ENCODE measurements around the gene USP35. TPM values are rescaled to one million over a fixed set of nuclear protein-coding genes. Genes with fewer than 3 reads are reported as not detected.

The USP35 gene
- total RNA-seq, 1 donor from 2014 or later: 6.8 TPM

DNA sequence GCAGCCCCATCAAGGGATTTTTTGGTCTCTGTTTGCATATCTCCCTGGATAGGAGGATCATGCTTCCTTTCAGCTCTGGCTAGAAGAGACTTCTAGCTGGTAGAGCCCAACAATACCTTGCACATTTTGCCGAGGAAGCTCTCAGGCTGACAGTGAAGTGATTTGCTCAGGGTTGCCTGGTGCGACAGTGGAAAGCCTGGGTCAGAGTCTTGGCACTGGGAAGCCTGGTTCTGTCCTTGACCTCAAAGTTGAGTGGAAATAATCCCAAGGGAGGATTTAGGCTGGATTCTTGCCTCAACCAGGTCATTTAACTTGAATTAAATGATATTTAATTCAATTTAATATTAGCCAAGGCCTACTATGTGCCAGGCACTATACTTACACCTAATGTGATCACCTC, 24.9 kb upstream of the USP35 start:
- intact Hi-C loops (cut with DNase I): no loop called here
- Histone ChIP-seq H3K4me3 (no peak overlapping the region), H3K27me3 (ENCODE audit: low read depth) (no peaks in the 10 kb centered on the region), H3K9me3 (no peaks in the 10 kb centered on the region), H3K36me3 (no peaks in the 10 kb centered on the region), H3K4me1 (peaks cover 6% of the 10 kb centered on the region), H3K27ac (no peak overlapping the region)
- no peak for ATAC-seq
- no peak for DNase-seq
- TF ChIP-seq, protein P1, sequence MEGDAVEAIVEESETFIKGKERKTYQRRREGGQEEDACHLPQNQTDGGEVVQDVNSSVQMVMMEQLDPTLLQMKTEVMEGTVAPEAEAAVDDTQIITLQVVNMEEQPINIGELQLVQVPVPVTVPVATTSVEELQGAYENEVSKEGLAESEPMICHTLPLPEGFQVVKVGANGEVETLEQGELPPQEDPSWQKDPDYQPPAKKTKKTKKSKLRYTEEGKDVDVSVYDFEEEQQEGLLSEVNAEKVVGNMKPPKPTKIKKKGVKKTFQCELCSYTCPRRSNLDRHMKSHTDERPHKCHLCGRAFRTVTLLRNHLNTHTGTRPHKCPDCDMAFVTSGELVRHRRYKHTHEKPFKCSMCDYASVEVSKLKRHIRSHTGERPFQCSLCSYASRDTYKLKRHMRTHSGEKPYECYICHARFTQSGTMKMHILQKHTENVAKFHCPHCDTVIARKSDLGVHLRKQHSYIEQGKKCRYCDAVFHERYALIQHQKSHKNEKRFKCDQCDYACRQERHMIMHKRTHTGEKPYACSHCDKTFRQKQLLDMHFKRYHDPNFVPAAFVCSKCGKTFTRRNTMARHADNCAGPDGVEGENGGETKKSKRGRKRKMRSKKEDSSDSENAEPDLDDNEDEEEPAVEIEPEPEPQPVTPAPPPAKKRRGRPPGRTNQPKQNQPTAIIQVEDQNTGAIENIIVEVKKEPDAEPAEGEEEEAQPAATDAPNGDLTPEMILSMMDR (IDR thresholded peaks at IDR 0.05): no peak

DNA sequence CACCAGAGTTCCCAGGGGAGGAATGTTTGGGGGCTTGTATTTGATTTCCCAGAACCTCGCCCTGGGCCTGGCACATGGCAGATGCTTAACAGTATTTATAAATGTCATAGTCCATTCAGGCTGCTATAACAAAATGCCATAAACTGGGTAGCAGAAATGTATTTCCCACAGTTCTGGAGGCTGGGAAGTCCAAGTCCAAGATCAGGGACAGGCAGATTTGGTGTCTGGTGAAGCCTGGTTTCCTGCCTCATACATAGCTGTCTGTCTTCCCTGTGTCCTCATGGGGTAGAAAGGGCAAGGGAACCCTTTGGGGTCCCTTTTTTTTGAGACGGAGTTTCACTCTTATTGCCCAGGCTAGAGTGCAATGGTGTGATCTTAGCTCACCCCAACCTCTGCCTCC, 24.2 kb upstream of the USP35 start:
- ATAC-seq: no peak
- Histone ChIP-seq H3K9me3 (no peaks in the 10 kb centered on the region), H3K4me3 (no peak overlapping the region), H3K36me3 (no peaks in the 10 kb centered on the region), H3K27ac (no peak overlapping the region), H3K4me1 (peaks cover 7% of the 10 kb centered on the region), H3K27me3 (ENCODE audit: low read depth) (no peaks in the 10 kb centered on the region)
- intact Hi-C loops (cut with DNase I): no loop called here
- DNase-seq: no peak
- TF ChIP-seq, protein P1 (IDR thresholded peaks at IDR 0.05): no peak

DNA sequence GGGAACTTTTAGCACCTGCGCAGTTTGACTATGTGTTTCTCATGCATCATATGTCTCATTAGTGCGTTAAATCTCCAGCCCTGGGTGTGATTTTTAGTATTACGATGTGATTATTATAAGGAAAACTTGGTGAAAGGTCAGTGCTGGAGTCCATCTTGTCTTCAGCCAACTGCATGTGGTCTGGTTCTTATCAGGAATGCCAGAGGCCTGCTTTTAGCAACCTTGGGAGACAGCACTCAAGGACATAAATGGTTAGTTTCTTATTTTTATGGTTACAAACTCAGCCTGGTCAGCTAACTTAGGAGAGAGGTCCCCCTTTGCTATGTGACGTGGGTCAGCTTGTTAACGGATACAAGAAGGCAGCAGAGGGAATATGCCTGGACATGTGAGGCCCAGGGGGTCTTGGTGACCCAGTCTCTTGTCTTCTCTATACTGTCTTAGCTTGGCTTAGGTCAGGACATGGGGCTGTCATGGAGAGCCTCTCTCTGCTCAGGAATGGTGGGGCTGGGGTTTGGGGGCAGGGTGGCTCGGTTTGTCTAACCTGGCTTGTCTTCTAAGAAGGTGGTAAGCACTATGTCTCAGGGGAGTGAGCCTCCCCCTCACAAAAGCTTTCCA, 21.8 kb upstream of the USP35 start:
- H3K27me3 ChIP-seq (ENCODE audit: low read depth): no peaks in the 10 kb centered on the region
- H3K9me3 ChIP-seq: no peaks in the 10 kb centered on the region
- no peak overlapping the region for H3K4me3 ChIP-seq
- intact Hi-C loops (cut with DNase I): no loop called here
- no peak for DNase-seq
- H3K27ac ChIP-seq: no peak overlapping the region
- H3K4me1 ChIP-seq: peaks cover 17% of the 10 kb centered on the region
- peaks cover 3% of the 10 kb centered on the region for H3K36me3 ChIP-seq
- TF ChIP-seq, protein P1 (IDR thresholded peaks at IDR 0.05): no peak
- no peak for ATAC-seq

DNA sequence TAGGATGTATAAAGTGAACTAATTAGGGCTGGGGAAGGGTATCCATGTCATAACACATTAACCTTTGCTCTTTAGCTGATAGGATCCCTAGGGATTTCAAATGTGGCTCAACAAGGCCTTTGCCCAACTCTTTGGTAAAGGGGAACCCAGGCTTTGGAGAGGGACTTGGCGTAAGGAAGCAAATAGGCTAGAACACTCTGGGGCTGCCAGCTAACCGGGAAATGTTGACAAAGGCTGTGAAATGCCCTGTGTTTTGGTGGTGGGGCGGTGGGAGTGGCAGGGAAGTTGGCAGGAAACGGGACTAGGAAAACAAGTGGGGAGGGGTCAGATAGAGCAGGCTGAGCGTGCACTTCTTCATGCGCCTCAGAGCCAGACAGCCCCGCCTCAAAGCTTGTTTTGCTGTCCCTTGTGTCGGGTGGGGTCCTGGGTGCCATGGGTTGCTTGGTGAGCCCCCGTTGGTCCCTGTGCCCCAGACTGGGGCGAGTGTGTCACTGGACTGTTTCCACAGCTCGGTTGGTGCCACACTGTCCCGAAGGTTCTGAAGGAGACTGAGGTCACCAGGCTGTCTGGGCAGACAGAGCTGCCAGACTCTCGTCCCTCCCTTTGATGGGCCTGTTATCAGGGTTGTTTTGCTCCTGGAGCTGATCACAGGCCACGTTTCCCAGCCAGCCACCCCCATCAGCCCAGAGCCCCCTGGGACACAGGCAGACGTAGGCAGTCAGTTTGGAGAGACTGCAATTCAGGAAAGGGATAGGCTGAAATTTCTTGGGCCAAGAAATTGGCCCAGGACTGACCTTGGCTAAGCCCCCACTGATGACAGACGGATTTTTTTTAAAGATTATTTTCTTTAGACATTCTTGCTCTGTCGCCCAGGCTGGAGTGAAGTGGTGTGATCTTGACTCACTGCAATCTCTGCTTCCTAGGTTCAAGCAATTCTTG, 19.9 kb upstream of the USP35 start:
- Histone ChIP-seq H3K4me1 (peaks cover 17% of the 10 kb centered on the region), H3K36me3 (peaks cover 18% of the 10 kb centered on the region), H3K27ac (peak overlapping the region; percentile 80), H3K9me3 (no peaks in the 10 kb centered on the region), H3K4me3 (peak overlapping the region; percentile 6), H3K27me3 (ENCODE audit: low read depth) (no peaks in the 10 kb centered on the region)
- intact Hi-C loops (cut with DNase I): no loop called here
- TF ChIP-seq, protein P1 (IDR thresholded peaks at IDR 0.05): no peak
- peak; percentile 52 for DNase-seq
- ATAC-seq: peak; percentile 69 to 79

DNA sequence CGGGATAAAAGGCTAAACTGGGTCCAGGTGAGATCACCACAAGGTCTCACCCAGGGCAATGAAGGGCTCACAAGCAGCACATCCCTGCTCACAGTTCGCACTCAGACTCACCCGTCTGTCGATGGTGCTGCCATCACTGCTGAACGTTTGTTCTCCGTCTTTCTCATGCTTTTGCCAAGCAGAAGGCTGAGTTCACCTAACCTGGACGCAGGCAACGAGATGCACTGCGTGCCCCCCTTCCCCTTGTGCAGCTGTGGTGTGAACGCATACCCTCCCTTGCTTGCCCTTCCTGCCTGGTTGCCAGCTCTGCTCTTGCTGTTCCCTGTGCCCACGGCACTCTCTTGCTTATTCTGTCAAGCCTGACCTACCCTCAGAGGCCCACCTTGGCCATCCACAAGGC, 18.3 kb upstream of the USP35 start:
- Histone ChIP-seq H3K27ac (no peak overlapping the region), H3K4me1 (peaks cover 17% of the 10 kb centered on the region), H3K4me3 (no peak overlapping the region), H3K27me3 (ENCODE audit: low read depth) (no peaks in the 10 kb centered on the region), H3K36me3 (peaks cover 25% of the 10 kb centered on the region), H3K9me3 (no peaks in the 10 kb centered on the region)
- intact Hi-C loops (cut with DNase I): no loop called here
- TF ChIP-seq, protein P1 (IDR thresholded peaks at IDR 0.05): no peak
- ATAC-seq (no peak), DNase-seq (no peak)

Data from lower lobe of right lung (tissue), 2 donors.